Neuronal stem cell (in vitro differentiated cells): ENCODE measurements around the gene STK32B.

ENCODE experiments used
- DNase-seq: peaks from one replicate; pipeline ENCODE4 v3.0.0-alpha.2; 2013; ENCODE audit warnings: low spot score
- H2AFZ ChIP-seq: one replicate; pipeline ENCODE4 v1.6.1; 2013; ENCODE audit warnings: mild to moderate bottlenecking, low read length, inconsistent platforms
- H2AK5ac ChIP-seq: 2 replicates; pipeline ENCODE4 v1.6.1; 2013; ENCODE audit warnings: low read depth, mild to moderate bottlenecking, inconsistent platforms, low read length, moderate library complexity, mixed read lengths
- H2BK120ac ChIP-seq: 2 replicates; pipeline ENCODE4 v1.6.1; 2013; ENCODE audit warnings: low read depth, mild to moderate bottlenecking, inconsistent platforms, low read length, moderate library complexity, mixed read lengths
- H2BK12ac ChIP-seq: one replicate; pipeline ENCODE4 v1.6.1; 2013; ENCODE audit warnings: low read length, inconsistent platforms
- H2BK15ac ChIP-seq: 2 replicates; pipeline ENCODE4 v1.6.1; 2013; ENCODE audit warnings: mild to moderate bottlenecking, low read length, inconsistent platforms, mixed read lengths
- H2BK5ac ChIP-seq: one replicate; pipeline ENCODE4 v1.6.1; 2013; ENCODE audit warnings: inconsistent platforms, mild to moderate bottlenecking, low read length, moderate library complexity
- H3K14ac ChIP-seq: one replicate; pipeline ENCODE4 v1.6.1; 2013; ENCODE audit warnings: low read length, inconsistent platforms
- H3K18ac ChIP-seq: 2 replicates; pipeline ENCODE4 v1.6.1; 2013; ENCODE audit warnings: low read length, inconsistent platforms
- H3K23ac ChIP-seq: 2 replicates; pipeline ENCODE4 v1.6.1; 2013; ENCODE audit warnings: low read depth, mild to moderate bottlenecking, mixed read lengths, low read length, inconsistent platforms; ENCODE audit not compliant: poor library complexity
- H3K27ac ChIP-seq: replicated peaks from 3 replicates; pipeline ENCODE4 v1.5.1; 2013; ENCODE audit warnings: low read length, inconsistent platforms
- H3K27me3 ChIP-seq, 3 experiments: 2 replicates each; pipeline ENCODE4 v1.6.1; 2013; ENCODE audit warnings: low read length in 3 of 3, mild to moderate bottlenecking in 2 of 3, inconsistent platforms in 1 of 3, low read depth in 1 of 3, mixed read lengths in 1 of 3, moderate library complexity in 1 of 3; ENCODE audit not compliant: control insufficient read depth in 3 of 3, insufficient read depth in 3 of 3
- H3K36me3 ChIP-seq, 2 donors: replicated peaks in 1 of 2; 2 replicates each; pipeline ENCODE4 v1.6.1; 2013; ENCODE audit warnings: low read length in 2 of 2; ENCODE audit not compliant: control insufficient read depth in 2 of 2, insufficient read depth in 2 of 2
- H3K4ac ChIP-seq: 2 replicates; pipeline ENCODE4 v1.6.1; 2013; ENCODE audit warnings: inconsistent platforms, mild to moderate bottlenecking, low read length, moderate library complexity
- H3K4me1 ChIP-seq, 2 donors: 1 replicate in 1 of 2; 2 replicates in 1 of 2; pipeline ENCODE4 v1.6.1; 2013; ENCODE audit warnings: low read length in 2 of 2, low read depth in 1 of 2; ENCODE audit not compliant: control insufficient read depth in 2 of 2, insufficient read depth in 1 of 2
- H3K4me2 ChIP-seq: one replicate; pipeline ENCODE4 v1.6.1; 2013; ENCODE audit warnings: mild to moderate bottlenecking, low read length, inconsistent platforms; ENCODE audit not compliant: insufficient read depth, poor library complexity, severe bottlenecking
- H3K4me3 ChIP-seq, 2 donors: 2 replicates each; pipeline ENCODE4 v1.5.1; 2013; ENCODE audit warnings: low read length in 2 of 2, mild to moderate bottlenecking in 2 of 2, inconsistent platforms in 1 of 2, moderate library complexity in 1 of 2
- H3K79me1 ChIP-seq: one replicate; pipeline ENCODE4 v1.6.1; 2013; ENCODE audit warnings: low read depth, mild to moderate bottlenecking, inconsistent platforms, low read length, moderate library complexity
- H3K9ac ChIP-seq: one replicate; pipeline ENCODE4 v1.6.1; 2013; ENCODE audit warnings: mild to moderate bottlenecking, low read depth, low read length, inconsistent platforms; ENCODE audit not compliant: poor library complexity
- H3K9me3 ChIP-seq, 2 donors: replicated peaks in 1 of 2; 2 replicates each; pipeline versions ENCODE3 to v1.6.1; 2013; ENCODE audit warnings: low read length in 2 of 2, mild to moderate bottlenecking in 2 of 2, inconsistent platforms in 1 of 2, low read depth in 1 of 2, mixed read lengths in 1 of 2, moderate library complexity in 1 of 2; ENCODE audit not compliant: control insufficient read depth in 2 of 2, insufficient read depth in 1 of 2
- H4K8ac ChIP-seq: one replicate; pipeline ENCODE4 v1.6.1; 2013; ENCODE audit warnings: low read depth, mild to moderate bottlenecking, inconsistent platforms, low read length, moderate library complexity
- H4K91ac ChIP-seq: one replicate; pipeline ENCODE4 v1.6.1; 2013; ENCODE audit warnings: low read length, low read depth, mild to moderate bottlenecking, inconsistent platforms; ENCODE audit not compliant: poor library complexity
- WGBS, 2 donors: extraction: QIAGEN DNeasy Blood & Tissue Kit; methylation state at CpG; one replicate each; pipeline ENCODE4 v1.1.7; 2013; ENCODE audit warnings: missing lambda C conversion rate in 2 of 2, mixed read lengths in 1 of 2; ENCODE audit not compliant: insufficient read length in 2 of 2, insufficient replicate concordance in 1 of 2; ENCODE audit errors: extremely low coverage in 2 of 2; 5-methylcytosine and 5-hydroxymethylcytosine counted together

The STK32B gene

DNA sequence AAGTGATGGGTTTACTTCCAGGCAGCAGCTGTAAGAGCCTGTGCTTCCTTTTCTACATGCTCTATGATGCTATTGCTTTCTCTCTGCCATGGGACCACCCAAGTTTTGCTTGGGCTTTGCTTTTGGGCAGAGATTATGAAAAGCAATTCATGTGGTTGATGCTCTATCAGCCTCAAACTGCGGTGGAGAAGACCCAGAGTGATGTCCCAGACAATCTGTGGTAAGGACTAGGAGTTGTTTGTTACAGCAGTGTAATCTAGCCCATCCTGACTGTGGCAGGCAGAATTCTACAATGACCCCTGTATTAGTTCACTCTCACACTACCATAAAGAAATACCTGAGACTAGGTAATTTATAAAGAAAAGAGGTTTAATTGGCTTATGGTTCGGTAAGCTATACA lies 22.8 kb upstream of the STK32B start:
- Histone ChIP-seq H3K27me3 (no peaks in the 10 kb centered on the region), H4K8ac (no peak overlapping the region), H3K18ac (no peak overlapping the region), H3K36me3 (no peaks in the 10 kb centered on the region), H3K4ac (no peak overlapping the region), H3K4me2 (no peak overlapping the region), H3K9me3 (no peaks in the 10 kb centered on the region), H3K23ac (no peak overlapping the region), H3K9ac (no peak overlapping the region), H3K79me1 (no peaks in the 10 kb centered on the region), H3K4me1 (no peaks in the 10 kb centered on the region), H2AFZ (no peak overlapping the region), H2BK12ac (no peak overlapping the region), H2AK5ac (no peak overlapping the region), H3K27ac (no peak overlapping the region), H3K4me3 (no peak overlapping the region), H2BK15ac (no peak overlapping the region), H3K14ac (no peak overlapping the region), H4K91ac (no peak overlapping the region), H2BK120ac (no peak overlapping the region), H2BK5ac (no peak overlapping the region)
- WGBS, 2 donors: no CpG with 5 or more reads among the region's 2 CpGs
- no peak for DNase-seq

DNA sequence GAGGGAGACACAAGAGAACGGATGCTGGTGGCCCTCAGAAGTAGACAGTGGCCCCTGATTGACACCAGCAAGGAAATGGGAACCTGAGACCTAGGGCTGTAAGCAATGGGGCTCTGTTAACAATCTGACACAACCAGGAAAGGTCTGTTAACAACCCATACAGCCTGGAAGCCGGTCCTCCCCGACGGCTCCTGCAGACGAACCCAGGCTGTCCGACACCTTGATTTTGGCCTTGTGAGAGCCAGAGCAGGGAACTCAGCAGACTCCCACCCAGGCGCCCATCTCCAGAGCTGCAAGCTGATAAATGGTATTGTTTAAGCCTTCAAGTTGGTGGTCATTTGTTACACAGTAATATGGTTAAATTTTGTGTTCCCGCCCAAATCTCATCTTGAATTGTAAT lies 21.8 kb upstream of the STK32B start:
- no CpG with 5 or more reads among the region's 8 CpGs for WGBS, 2 donors
- H4K91ac ChIP-seq: no peak overlapping the region
- no peak overlapping the region for H2AFZ ChIP-seq
- H2BK15ac ChIP-seq: no peak overlapping the region
- no peak overlapping the region for H2AK5ac ChIP-seq
- no peak for DNase-seq
- H3K27ac ChIP-seq: no peak overlapping the region
- H3K27me3 ChIP-seq: no peaks in the 10 kb centered on the region
- no peak overlapping the region for H3K18ac ChIP-seq
- H3K4ac ChIP-seq: no peak overlapping the region
- H2BK120ac ChIP-seq: no peak overlapping the region
- no peak overlapping the region for H3K4me2 ChIP-seq
- no peaks in the 10 kb centered on the region for H3K9me3 ChIP-seq
- H3K4me3 ChIP-seq: no peak overlapping the region
- H4K8ac ChIP-seq: no peak overlapping the region
- no peak overlapping the region for H3K14ac ChIP-seq
- no peaks in the 10 kb centered on the region for H3K36me3 ChIP-seq
- no peak overlapping the region for H3K23ac ChIP-seq
- no peak overlapping the region for H2BK12ac ChIP-seq
- H2BK5ac ChIP-seq: no peak overlapping the region
- H3K79me1 ChIP-seq: no peaks in the 10 kb centered on the region
- no peak overlapping the region for H3K9ac ChIP-seq
- no peaks in the 10 kb centered on the region for H3K4me1 ChIP-seq

DNA sequence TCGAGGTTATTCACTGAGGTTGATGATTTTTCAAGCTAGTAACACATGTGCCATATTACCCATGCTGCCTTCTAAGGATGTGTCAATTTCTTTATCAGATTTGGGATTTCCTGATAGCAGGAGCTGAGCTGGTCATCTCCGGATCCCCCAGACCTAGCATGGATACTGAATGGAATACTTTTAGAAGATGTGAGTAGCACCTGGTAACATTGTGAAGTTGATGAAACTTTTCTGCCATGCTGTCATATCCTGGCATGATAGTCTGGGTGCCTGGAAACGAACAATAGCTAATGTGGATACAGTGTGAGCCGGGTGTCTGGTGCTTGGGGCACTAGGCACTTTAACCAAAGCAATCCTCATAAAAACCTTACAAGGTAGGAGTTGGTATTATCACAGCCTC lies 21.1 kb upstream of the STK32B start:
- Histone ChIP-seq H2BK120ac (no peak overlapping the region), H3K18ac (no peak overlapping the region), H2BK15ac (no peak overlapping the region), H3K9me3 (no peaks in the 10 kb centered on the region), H4K8ac (no peak overlapping the region), H3K4me2 (no peak overlapping the region), H3K4me3 (no peak overlapping the region), H3K27me3 (peaks cover 0 to 4% (median 0%) of the 10 kb centered on the region in 3 experiments), H3K23ac (no peak overlapping the region), H3K27ac (no peak overlapping the region), H3K4me1 (no peaks in the 10 kb centered on the region), H3K4ac (no peak overlapping the region), H2BK5ac (no peak overlapping the region), H2AFZ (no peak overlapping the region), H3K36me3 (no peaks in the 10 kb centered on the region), H3K79me1 (no peaks in the 10 kb centered on the region), H2AK5ac (no peak overlapping the region), H3K9ac (no peak overlapping the region), H3K14ac (no peak overlapping the region), H4K91ac (no peak overlapping the region), H2BK12ac (no peak overlapping the region)
- DNase-seq: no peak
- WGBS, 2 donors: no CpG with 5 or more reads among the region's 4 CpGs

DNA sequence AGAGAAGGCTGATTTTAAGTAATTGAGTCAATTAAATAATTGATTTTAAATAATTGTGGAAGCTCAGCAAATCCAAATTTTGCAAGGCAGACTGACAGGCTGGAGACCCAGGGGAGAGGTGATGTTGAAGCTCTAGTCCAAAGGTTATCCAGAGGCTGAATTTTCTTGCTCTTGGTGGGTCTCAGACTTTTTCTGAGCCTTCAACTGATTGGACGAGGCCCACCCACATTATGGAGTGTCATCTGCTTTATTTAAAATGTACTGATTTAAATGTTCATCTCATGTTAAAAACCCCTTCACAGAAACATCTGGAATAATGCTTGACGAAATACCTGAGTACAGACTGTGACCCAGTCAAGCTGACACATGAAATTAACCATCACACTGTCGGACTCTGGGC lies 20.4 kb upstream of the STK32B start:
- Histone ChIP-seq H3K18ac (no peak overlapping the region), H3K27me3 (peaks cover 0 to 4% (median 0%) of the 10 kb centered on the region in 3 experiments), H3K4me2 (no peak overlapping the region), H4K8ac (no peak overlapping the region), H3K36me3 (no peaks in the 10 kb centered on the region), H3K4me3 (no peak overlapping the region), H3K9ac (no peak overlapping the region), H2BK120ac (no peak overlapping the region), H3K23ac (no peak overlapping the region), H3K14ac (no peak overlapping the region), H3K9me3 (no peaks in the 10 kb centered on the region), H3K79me1 (no peaks in the 10 kb centered on the region), H3K4ac (no peak overlapping the region), H2BK5ac (no peak overlapping the region), H2BK15ac (no peak overlapping the region), H2AK5ac (no peak overlapping the region), H4K91ac (no peak overlapping the region), H3K4me1 (no peaks in the 10 kb centered on the region), H2AFZ (no peak overlapping the region), H3K27ac (no peak overlapping the region), H2BK12ac (no peak overlapping the region)
- WGBS, 2 donors: no CpG with 5 or more reads among the region's 3 CpGs
- DNase-seq: no peak
